GM10266 (cell line): ENCODE results near the gene INTS12.

Experiments used
- DNase-seq: peaks from one replicate; pipeline ENCODE4 v3.0.0; 2012; ENCODE audit errors: extremely low spot score
- TF ChIP-seq, protein P1 (sequence below): IDR thresholded peaks from 2 replicates; pipeline ENCODE4 v1.5.1; 2012; ENCODE audit warnings: mild to moderate bottlenecking, low read depth; ENCODE audit not compliant: control insufficient read depth, insufficient read depth; ENCODE audit errors: missing control alignments

INTS12 gene

DNA sequence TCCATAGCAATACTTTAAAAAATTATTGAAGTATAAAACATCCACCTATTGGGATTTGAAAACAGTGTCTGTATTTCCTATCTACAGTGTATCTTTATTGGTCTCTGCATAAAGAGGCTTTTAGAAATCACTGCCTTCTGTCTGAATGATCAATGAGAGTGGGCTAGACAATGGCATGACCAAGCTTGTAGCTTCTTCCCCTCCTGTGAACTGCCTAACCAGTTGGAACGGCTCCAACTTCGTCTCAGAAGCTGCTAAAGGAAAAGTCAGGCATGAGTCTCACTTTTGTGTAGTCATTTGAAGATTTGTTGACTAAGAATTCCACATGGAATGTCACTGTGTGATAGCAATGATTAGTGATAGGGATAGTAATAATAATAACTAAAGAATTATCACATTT is 64.2 kb downstream of the INTS12 start:
- DNase-seq: no peak
- TF ChIP-seq, protein P1, sequence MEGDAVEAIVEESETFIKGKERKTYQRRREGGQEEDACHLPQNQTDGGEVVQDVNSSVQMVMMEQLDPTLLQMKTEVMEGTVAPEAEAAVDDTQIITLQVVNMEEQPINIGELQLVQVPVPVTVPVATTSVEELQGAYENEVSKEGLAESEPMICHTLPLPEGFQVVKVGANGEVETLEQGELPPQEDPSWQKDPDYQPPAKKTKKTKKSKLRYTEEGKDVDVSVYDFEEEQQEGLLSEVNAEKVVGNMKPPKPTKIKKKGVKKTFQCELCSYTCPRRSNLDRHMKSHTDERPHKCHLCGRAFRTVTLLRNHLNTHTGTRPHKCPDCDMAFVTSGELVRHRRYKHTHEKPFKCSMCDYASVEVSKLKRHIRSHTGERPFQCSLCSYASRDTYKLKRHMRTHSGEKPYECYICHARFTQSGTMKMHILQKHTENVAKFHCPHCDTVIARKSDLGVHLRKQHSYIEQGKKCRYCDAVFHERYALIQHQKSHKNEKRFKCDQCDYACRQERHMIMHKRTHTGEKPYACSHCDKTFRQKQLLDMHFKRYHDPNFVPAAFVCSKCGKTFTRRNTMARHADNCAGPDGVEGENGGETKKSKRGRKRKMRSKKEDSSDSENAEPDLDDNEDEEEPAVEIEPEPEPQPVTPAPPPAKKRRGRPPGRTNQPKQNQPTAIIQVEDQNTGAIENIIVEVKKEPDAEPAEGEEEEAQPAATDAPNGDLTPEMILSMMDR: no peak

DNA sequence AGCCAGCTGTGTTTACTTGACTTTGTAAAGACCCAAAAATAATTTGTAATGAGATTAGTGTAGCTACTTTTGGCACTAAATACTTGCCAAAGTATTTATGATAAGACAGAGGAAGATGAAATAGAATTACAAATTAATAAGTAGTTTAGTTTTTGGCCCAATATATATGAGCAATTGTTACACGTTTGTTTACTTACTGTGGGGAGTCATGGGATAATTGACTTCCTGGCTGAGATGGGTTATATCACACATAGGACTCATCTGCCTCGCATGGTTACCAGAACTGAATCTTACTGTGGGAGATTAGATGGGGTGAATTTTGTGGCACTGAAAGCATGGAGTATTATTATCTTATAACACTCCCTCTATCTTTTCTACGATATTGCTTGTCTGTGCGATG is 66.6 kb downstream of the INTS12 start:
- no peak for DNase-seq
- TF ChIP-seq, protein P1: no peak

DNA sequence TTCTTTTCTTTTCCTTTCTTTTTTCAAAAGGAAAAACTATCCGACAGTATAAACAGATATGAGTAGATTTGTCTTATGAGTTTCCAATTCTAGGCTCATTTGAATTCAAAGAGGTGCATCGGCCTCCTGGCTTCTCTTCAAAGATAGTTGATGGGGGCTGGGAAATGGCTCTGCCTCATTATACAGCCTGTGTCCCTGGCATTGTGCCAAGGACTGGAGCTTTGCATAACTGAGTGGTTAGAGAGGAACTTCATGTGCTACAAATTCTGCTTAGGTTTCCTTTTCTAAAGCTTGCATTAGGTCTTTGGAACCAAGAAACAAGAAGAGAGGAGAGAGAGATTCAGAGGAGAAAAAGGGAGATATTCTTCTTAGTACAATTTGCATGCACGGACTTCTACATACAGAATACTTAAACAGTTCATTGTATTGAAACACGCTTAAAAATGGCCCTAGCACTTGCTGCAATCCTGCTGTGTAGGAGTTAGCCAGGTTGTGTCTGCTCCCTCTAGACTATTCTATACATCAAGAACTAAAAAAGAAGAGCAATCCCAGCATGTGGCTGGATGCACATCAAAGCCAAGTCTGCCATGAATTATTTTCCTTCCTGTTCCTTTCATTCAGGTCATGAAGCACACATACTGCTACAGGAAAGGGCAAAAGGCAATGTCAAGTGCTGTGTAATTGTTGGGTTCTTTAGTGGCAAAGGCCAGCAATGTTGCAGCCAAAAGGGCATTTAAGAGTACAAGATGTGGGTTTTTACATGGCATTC is 70.9 kb downstream of the INTS12 start:
- TF ChIP-seq, protein P1: no peak
- DNase-seq: no peak

DNA sequence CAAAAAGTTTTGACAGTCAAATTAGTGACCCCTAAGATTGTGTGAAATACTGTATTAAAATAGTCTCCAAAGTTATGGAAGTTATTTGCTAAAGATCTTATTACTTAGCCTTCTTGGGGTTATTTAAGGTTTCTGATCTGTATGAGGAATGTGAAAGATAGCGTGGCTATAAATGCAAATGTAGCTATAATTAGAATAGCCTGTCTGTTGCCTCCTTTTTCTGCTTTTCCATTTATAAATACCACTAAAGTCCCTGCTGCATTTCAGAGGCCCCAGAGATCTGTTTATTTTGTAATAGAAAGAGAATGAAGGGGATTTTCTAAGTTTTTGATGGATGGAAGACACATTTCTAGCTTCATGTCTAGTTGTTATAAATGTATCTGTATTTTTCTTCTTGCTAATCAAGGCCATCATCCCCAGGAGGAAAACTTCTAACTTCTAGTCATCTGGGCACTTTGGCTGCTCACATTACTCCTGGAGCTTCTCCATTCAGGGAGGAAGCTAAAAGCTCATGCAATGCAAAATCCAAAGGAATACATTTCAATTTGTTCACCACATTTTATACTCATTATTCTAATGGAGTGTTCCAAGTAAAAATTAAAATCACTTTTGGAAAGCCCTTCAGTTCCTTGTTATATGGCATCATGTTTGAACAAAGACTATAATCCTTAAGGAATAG is 73.9 kb downstream of the INTS12 start:
- TF ChIP-seq, protein P1: no peak
- no peak for DNase-seq

DNA sequence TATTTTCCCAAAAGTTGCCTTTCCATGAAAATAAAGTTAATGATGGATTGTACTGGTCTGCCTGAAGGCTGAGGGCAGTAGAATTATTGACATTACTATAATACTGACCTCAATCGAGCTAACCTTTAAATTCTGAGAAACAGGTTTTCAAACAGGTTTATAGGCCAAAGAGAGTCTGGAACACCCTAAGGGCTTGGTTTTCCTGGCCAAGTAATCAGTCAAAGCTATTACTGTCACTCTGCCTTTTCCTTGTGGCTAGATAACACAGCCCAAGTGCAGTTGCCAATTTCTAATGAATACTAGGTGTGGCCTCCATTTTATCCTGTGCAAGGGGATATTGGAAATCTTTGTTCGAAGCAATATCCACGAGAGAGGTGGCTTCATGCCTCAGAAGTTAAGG is 75.2 kb downstream of the INTS12 start:
- TF ChIP-seq, protein P1: no peak
- DNase-seq: no peak
